Uterus (tissue), 4 donors: ENCODE measurements around the gene OR56A3. TPM values are rescaled to one million over a fixed set of nuclear protein-coding genes. Genes with fewer than 3 reads are reported as not detected.

ENCODE experiments used
- DNase-seq, 2 donors: peaks; one replicate each; pipeline ENCODE4 v3.0.0-alpha.2; 2019 to 2020
- H3K27ac ChIP-seq, 2 donors: fragments of 200-600 bp; sonication (generic); 1 replicate in 1 of 2; 2 replicates in 1 of 2; pipeline ENCODE4 v1.5.1; 2016 to 2018
- H3K27me3 ChIP-seq, 2 donors: fragments of 200-600 bp; sonication (generic); one replicate each; pipeline ENCODE4 v1.5.1; 2018 to 2019; ENCODE audit warnings: control low read depth in 1 of 2
- H3K36me3 ChIP-seq, 2 donors: fragments of 200-600 bp; sonication (generic); one replicate each; pipeline ENCODE4 v1.5.1; 2019; ENCODE audit warnings: control low read depth in 1 of 2
- H3K4me1 ChIP-seq, 2 donors: fragments of 200-600 bp; sonication (generic); one replicate each; pipeline ENCODE4 v1.5.1; 2018 to 2019; ENCODE audit warnings: control low read depth in 1 of 2
- H3K4me3 ChIP-seq, 2 donors: fragments of 200-600 bp; sonication (generic); 1 replicate in 1 of 2; 2 replicates in 1 of 2; pipeline ENCODE4 v1.5.1; 2018 to 2019; ENCODE audit warnings: mild to moderate bottlenecking in 1 of 2
- H3K9me3 ChIP-seq, 2 donors: fragments of 200-600 bp; sonication (generic); one replicate each; pipeline ENCODE4 v1.5.1; 2019; ENCODE audit warnings: control low read depth in 1 of 2
- POLR2A ChIP-seq, 2 donors: fragments of 450-650 bp; IDR thresholded peaks; one replicate each; pipeline ENCODE4 v1.6.1; 2016; ENCODE audit warnings: antibody characterized with exemption in 2 of 2, mild to moderate bottlenecking in 1 of 2, moderate library complexity in 1 of 2
- intact Hi-C: fragments of 100-400 bp; cut with DNase I; formaldehyde crosslinking; loops from one replicate; pipeline ENCODE4 v1.15.1; 2023; ENCODE audit warnings: low total_unique reads
- total RNA-seq, 4 donors: library from RNA; depleted of rRNA in 3 of 4; stranded (reverse); fragments of >200 nt in 3 of 4; gene quantifications; one replicate each; pipeline versions ENCODE4 v1.1.0 to v1.2.4, GENCODE V29; 2014 to 2023
- TF ChIP-seq, protein P1 (sequence below), 4 experiments: fragments of 200-600 bp in 2 of 4; fragments of 450-650 bp in 2 of 4; sonication (generic) in 2 of 4; IDR thresholded peaks; one replicate each; pipeline ENCODE4 v1.5.1; 2016 to 2019; ENCODE audit warnings: antibody characterized with exemption in 4 of 4, mild to moderate bottlenecking in 2 of 4, moderate library complexity in 1 of 4
- donor health status: DM: yes; HTN: yes; CAD: no.

OR56A3 gene
- total RNA-seq, 4 donors from 2014 or later = not detected

DNA sequence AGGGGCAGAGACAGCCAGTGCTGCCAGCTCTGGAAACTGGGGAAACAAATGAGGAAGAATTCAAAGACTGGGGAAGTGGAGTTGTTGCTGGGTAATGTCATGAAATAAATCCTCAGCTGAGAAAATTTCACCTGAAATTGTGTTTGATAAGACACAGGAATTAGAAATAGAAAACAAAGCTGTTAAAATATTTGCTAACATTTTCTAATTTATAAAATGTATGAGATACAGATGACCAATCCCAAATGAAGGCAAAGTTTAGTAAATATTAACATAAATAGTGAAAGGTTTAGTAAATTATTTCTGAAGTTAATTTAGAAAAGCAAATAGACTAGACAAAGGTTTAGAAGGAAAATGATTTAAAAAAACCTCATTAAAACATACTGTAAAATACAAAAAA, 26.3 kb downstream of the OR56A3 start, which contains the start of gene OR56A5:
OR56A5 (minus strand) TSS at position 101 of the 400 bp plus-strand sequence; CDS start at position 101, 0 bp downstream.
- H3K4me3 ChIP-seq = no peak within 1 kb of the TSS
- H3K27ac ChIP-seq = no peak within 1 kb of the TSS
- no peaks in the 10 kb centered on the region for H3K36me3 ChIP-seq
- H3K4me1 ChIP-seq = no peaks in the 10 kb centered on the region
- H3K27me3 ChIP-seq = no peaks in the 10 kb centered on the region
- intact Hi-C loops = no loop called here
- TF ChIP-seq POLR2A (IDR thresholded peaks at IDR 0.05) = no peak
- TF ChIP-seq, protein P1, sequence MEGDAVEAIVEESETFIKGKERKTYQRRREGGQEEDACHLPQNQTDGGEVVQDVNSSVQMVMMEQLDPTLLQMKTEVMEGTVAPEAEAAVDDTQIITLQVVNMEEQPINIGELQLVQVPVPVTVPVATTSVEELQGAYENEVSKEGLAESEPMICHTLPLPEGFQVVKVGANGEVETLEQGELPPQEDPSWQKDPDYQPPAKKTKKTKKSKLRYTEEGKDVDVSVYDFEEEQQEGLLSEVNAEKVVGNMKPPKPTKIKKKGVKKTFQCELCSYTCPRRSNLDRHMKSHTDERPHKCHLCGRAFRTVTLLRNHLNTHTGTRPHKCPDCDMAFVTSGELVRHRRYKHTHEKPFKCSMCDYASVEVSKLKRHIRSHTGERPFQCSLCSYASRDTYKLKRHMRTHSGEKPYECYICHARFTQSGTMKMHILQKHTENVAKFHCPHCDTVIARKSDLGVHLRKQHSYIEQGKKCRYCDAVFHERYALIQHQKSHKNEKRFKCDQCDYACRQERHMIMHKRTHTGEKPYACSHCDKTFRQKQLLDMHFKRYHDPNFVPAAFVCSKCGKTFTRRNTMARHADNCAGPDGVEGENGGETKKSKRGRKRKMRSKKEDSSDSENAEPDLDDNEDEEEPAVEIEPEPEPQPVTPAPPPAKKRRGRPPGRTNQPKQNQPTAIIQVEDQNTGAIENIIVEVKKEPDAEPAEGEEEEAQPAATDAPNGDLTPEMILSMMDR (IDR thresholded peaks at IDR 0.05) = no peak
- no peak for DNase-seq
- peaks cover 0 to 5% of the 10 kb centered on the region in 2 donors for H3K9me3 ChIP-seq

DNA sequence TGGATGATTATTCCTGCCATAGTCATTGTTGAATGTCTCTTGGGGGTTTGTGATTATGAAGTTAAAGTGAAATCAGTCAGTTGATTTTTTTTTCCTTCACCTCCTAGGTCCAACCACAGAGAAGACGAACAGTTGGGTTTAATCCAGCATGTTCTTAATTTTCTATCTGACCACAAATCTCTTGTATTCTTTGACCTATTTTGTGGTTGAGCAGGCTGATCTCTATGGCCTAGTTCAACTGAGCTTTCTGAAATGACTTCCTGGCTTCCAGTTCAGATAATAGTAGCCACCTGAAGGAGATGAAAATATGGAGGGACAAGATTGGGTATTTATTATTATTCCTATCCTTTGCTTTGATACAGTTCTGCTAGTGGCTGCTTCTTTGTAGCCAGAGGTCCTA, 31.5 kb downstream of the OR56A3 start:
- TF ChIP-seq, protein P1 (IDR thresholded peaks at IDR 0.05) = no peak
- TF ChIP-seq POLR2A (IDR thresholded peaks at IDR 0.05) = no peak
- no peak overlapping the region for H3K27ac ChIP-seq
- intact Hi-C loops = no loop called here
- no peaks in the 10 kb centered on the region for H3K9me3 ChIP-seq
- no peaks in the 10 kb centered on the region for H3K4me1 ChIP-seq
- no peak overlapping the region for H3K4me3 ChIP-seq
- no peaks in the 10 kb centered on the region for H3K27me3 ChIP-seq
- DNase-seq = no peak
- no peaks in the 10 kb centered on the region for H3K36me3 ChIP-seq

DNA sequence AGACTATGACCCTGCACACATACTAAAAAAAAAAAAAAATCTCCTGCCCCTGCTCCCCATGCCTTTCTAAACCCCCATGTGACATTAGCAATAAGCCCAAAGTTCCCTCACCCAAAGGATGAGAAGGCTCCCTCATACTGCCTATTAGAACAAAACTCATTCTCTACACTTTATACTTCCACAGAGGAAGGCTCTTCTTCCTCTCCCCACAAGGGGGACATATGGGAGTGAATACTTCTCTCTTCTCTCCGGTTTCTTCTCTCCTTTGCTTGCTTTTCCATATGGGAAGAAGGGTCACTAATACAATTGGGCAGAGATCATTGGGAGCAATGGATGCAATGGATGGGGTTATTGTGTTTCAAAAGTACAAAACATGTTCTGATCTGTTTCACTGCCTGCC, 41.4 kb downstream of the OR56A3 start:
- DNase-seq = no peak
- no peak overlapping the region for H3K27ac ChIP-seq
- no peak for TF ChIP-seq POLR2A (IDR thresholded peaks at IDR 0.05)
- TF ChIP-seq, protein P1 (IDR thresholded peaks at IDR 0.05) = no peak
- no peaks in the 10 kb centered on the region for H3K36me3 ChIP-seq
- intact Hi-C loops = no loop called here
- no peak overlapping the region for H3K4me3 ChIP-seq
- H3K4me1 ChIP-seq = no peaks in the 10 kb centered on the region
- no peaks in the 10 kb centered on the region for H3K9me3 ChIP-seq
- no peaks in the 10 kb centered on the region for H3K27me3 ChIP-seq

DNA sequence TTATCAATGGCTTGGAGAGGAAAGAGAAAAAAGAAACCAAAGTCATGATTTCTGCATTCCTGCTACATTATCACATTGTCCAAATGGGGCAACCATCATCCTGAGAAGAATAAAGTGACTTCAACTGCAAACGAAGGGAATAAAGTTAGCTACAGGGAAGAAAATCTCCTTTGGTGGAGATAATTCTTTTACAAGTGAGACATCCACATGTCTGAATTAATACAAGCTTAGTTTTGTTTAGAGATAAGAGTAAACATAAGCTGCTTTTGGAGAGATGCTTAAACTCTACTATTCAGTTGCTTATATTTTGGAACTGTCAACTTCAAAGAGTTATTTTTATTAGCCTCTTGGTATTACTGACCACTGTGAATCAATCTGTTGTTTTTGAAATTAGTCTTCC, 44.8 kb downstream of the OR56A3 start, which contains the start of gene OR52L1:
OR52L1 (minus strand) TSS at position 101 of the 400 bp plus-strand sequence; CDS start at position 46, 55 bp downstream.
- no peaks in the 10 kb centered on the region for H3K36me3 ChIP-seq

DNA sequence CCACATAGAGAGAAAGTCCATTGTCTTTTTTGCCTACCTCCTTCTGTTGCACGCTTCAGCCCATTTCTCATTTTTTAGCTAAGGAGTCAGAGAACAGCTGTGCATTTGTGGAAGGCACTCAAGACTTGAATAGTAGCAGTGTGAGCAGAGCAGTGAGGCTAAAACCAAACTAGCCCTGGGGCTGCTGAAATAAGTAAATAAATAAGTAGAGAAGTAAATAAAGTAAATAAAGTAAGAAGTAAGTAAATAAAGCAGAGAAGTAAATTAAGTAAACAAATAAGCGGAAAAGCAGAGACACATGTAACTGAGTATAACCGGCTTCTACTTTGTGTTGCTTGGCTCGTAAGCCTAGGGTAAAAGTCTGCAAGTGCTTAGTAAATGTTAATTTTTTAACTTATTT, 47.2 kb downstream of the OR56A3 start:
- DNase-seq = no peak
- intact Hi-C loops = no loop called here
- Histone ChIP-seq H3K36me3 (no peaks in the 10 kb centered on the region), H3K4me3 (no peak overlapping the region), H3K4me1 (no peaks in the 10 kb centered on the region), H3K27me3 (no peaks in the 10 kb centered on the region), H3K27ac (no peak overlapping the region), H3K9me3 (no peaks in the 10 kb centered on the region)
- no peak for TF ChIP-seq POLR2A (IDR thresholded peaks at IDR 0.05)
- TF ChIP-seq, protein P1 (IDR thresholded peaks at IDR 0.05) = no peak

More for the DNA sequence above, 44.8 kb downstream of the OR56A3 start, which contains the start of gene OR52L1:
- no peak for TF ChIP-seq POLR2A (IDR thresholded peaks at IDR 0.05)
- TF ChIP-seq, protein P1 (IDR thresholded peaks at IDR 0.05) = no peak
- Histone ChIP-seq H3K9me3 (no peaks in the 10 kb centered on the region), H3K4me3 (no peak within 1 kb of the TSS), H3K27me3 (no peaks in the 10 kb centered on the region), H3K4me1 (no peaks in the 10 kb centered on the region), H3K27ac (no peak within 1 kb of the TSS)
- DNase-seq = no peak
- intact Hi-C loops = no loop called here
